ENCODE measurements around the gene SERTAD2.

The SERTAD2 gene

GRCh38 chr2:64669288-64669687, 15.6 kb upstream of the SERTAD2 start:
- no peaks in the 10 kb centered on the region for H3K27me3 ChIP-seq (replicated peaks; ENCODE audit: control insufficient read depth, insufficient read depth, low read length)
- H3K4me3 ChIP-seq (ENCODE audit: low read length) = no peak overlapping the region
- DNase-seq (ENCODE audit: low read depth) = no peak
- H3K9me3 ChIP-seq (ENCODE audit: control insufficient read depth, low read length) = no peaks in the 10 kb centered on the region
- no peak overlapping the region for H3K9ac ChIP-seq (ENCODE audit: low read length)
- no peaks in the 10 kb centered on the region for H3K36me3 ChIP-seq (ENCODE audit: control insufficient read depth, insufficient read depth, low read length, severe bottlenecking)
- no peaks in the 10 kb centered on the region for H3K4me1 ChIP-seq (ENCODE audit: control insufficient read depth, insufficient read depth, low read length)

GRCh38 chr2:64668542-64668941, 14.8 kb upstream of the SERTAD2 start:
- H3K4me3 ChIP-seq (ENCODE audit: low read length) = no peak overlapping the region
- no peaks in the 10 kb centered on the region for H3K36me3 ChIP-seq (ENCODE audit: control insufficient read depth, insufficient read depth, low read length, severe bottlenecking)
- H3K9me3 ChIP-seq (ENCODE audit: control insufficient read depth, low read length) = no peaks in the 10 kb centered on the region
- H3K4me1 ChIP-seq (ENCODE audit: control insufficient read depth, insufficient read depth, low read length) = no peaks in the 10 kb centered on the region
- DNase-seq (ENCODE audit: low read depth) = no peak
- H3K27me3 ChIP-seq (replicated peaks; ENCODE audit: control insufficient read depth, insufficient read depth, low read length) = no peaks in the 10 kb centered on the region
- no peak overlapping the region for H3K9ac ChIP-seq (ENCODE audit: low read length)

GRCh38 chr2:64667535-64667934, 13.8 kb upstream of the SERTAD2 start:
- Histone ChIP-seq H3K27me3 (replicated peaks; ENCODE audit: control insufficient read depth, insufficient read depth, low read length) (no peaks in the 10 kb centered on the region), H3K36me3 (ENCODE audit: control insufficient read depth, insufficient read depth, low read length, severe bottlenecking) (no peaks in the 10 kb centered on the region), H3K4me1 (ENCODE audit: control insufficient read depth, insufficient read depth, low read length) (no peaks in the 10 kb centered on the region), H3K9me3 (ENCODE audit: control insufficient read depth, low read length) (no peaks in the 10 kb centered on the region), H3K9ac (ENCODE audit: low read length) (no peak overlapping the region), H3K4me3 (ENCODE audit: low read length) (no peak overlapping the region)
- no peak for DNase-seq (ENCODE audit: low read depth)

GRCh38 chr2:64666810-64667438, 13.2 kb upstream of the SERTAD2 start:
- DNase-seq (ENCODE audit: low read depth) = no peak
- H3K9me3 ChIP-seq (ENCODE audit: control insufficient read depth, low read length) = no peaks in the 10 kb centered on the region
- H3K9ac ChIP-seq (ENCODE audit: low read length) = no peak overlapping the region
- H3K36me3 ChIP-seq (ENCODE audit: control insufficient read depth, insufficient read depth, low read length, severe bottlenecking) = no peaks in the 10 kb centered on the region
- H3K27me3 ChIP-seq (replicated peaks; ENCODE audit: control insufficient read depth, insufficient read depth, low read length) = no peaks in the 10 kb centered on the region
- H3K4me1 ChIP-seq (ENCODE audit: control insufficient read depth, insufficient read depth, low read length) = no peaks in the 10 kb centered on the region
- no peak overlapping the region for H3K4me3 ChIP-seq (ENCODE audit: low read length)

- Histone ChIP-seq H3K36me3 (ENCODE audit: control insufficient read depth, insufficient read depth, low read length, severe bottlenecking) (no peaks in the 10 kb centered on the region), H3K9me3 (ENCODE audit: control insufficient read depth, low read length) (no peaks in the 10 kb centered on the region), H3K9ac (ENCODE audit: low read length) (no peak overlapping the region), H3K4me3 (ENCODE audit: low read length) (no peak overlapping the region), H3K27me3 (replicated peaks; ENCODE audit: control insufficient read depth, insufficient read depth, low read length) (no peaks in the 10 kb centered on the region), H3K4me1 (ENCODE audit: control insufficient read depth, insufficient read depth, low read length) (no peaks in the 10 kb centered on the region)
- no peak for DNase-seq (ENCODE audit: low read depth)
Observed at GRCh38 chr2:64665709-64666108, 12.0 kb upstream of the SERTAD2 start.

GRCh38 chr2:64663402-64663801, 9.7 kb upstream of the SERTAD2 start:
- Histone ChIP-seq H3K27me3 (replicated peaks; ENCODE audit: control insufficient read depth, insufficient read depth, low read length) (no peaks in the 10 kb centered on the region), H3K9ac (ENCODE audit: low read length) (no peak overlapping the region), H3K4me1 (ENCODE audit: control insufficient read depth, insufficient read depth, low read length) (no peaks in the 10 kb centered on the region), H3K4me3 (ENCODE audit: low read length) (no peak overlapping the region), H3K9me3 (ENCODE audit: control insufficient read depth, low read length) (no peaks in the 10 kb centered on the region), H3K36me3 (ENCODE audit: control insufficient read depth, insufficient read depth, low read length, severe bottlenecking) (no peaks in the 10 kb centered on the region)
- no peak for DNase-seq (ENCODE audit: low read depth)

GRCh38 chr2:64661741-64662169, 8.0 kb upstream of the SERTAD2 start:
- DNase-seq (ENCODE audit: low read depth) = no peak

GRCh38 chr2:64659252-64659651, 5.5 kb upstream of the SERTAD2 start:
- Histone ChIP-seq H3K9me3 (ENCODE audit: control insufficient read depth, low read length) (no peaks in the 10 kb centered on the region), H3K4me3 (ENCODE audit: low read length) (no peak overlapping the region), H3K4me1 (ENCODE audit: control insufficient read depth, insufficient read depth, low read length) (peaks cover 14% of the 10 kb centered on the region), H3K27me3 (replicated peaks; ENCODE audit: control insufficient read depth, insufficient read depth, low read length) (no peaks in the 10 kb centered on the region), H3K9ac (ENCODE audit: low read length) (no peak overlapping the region), H3K36me3 (ENCODE audit: control insufficient read depth, insufficient read depth, low read length, severe bottlenecking) (no peaks in the 10 kb centered on the region)
- DNase-seq (ENCODE audit: low read depth) = no peak

More at GRCh38 chr2:64661741-64662169, 8.0 kb upstream of the SERTAD2 start:
- Histone ChIP-seq H3K27me3 (replicated peaks; ENCODE audit: control insufficient read depth, insufficient read depth, low read length) (no peaks in the 10 kb centered on the region), H3K4me1 (ENCODE audit: control insufficient read depth, insufficient read depth, low read length) (no peaks in the 10 kb centered on the region), H3K4me3 (ENCODE audit: low read length) (no peak overlapping the region), H3K36me3 (ENCODE audit: control insufficient read depth, insufficient read depth, low read length, severe bottlenecking) (no peaks in the 10 kb centered on the region), H3K9ac (ENCODE audit: low read length) (no peak overlapping the region), H3K9me3 (ENCODE audit: control insufficient read depth, low read length) (no peaks in the 10 kb centered on the region)

GRCh38 chr2:64658269-64658668, 4.6 kb upstream of the SERTAD2 start:
- Histone ChIP-seq H3K9me3 (ENCODE audit: control insufficient read depth, low read length) (no peaks in the 10 kb centered on the region), H3K27me3 (replicated peaks; ENCODE audit: control insufficient read depth, insufficient read depth, low read length) (no peaks in the 10 kb centered on the region), H3K4me1 (ENCODE audit: control insufficient read depth, insufficient read depth, low read length) (peaks cover 14% of the 10 kb centered on the region), H3K36me3 (ENCODE audit: control insufficient read depth, insufficient read depth, low read length, severe bottlenecking) (no peaks in the 10 kb centered on the region), H3K4me3 (ENCODE audit: low read length) (no peak overlapping the region), H3K9ac (ENCODE audit: low read length) (no peak overlapping the region)
- DNase-seq (ENCODE audit: low read depth) = no peak

- H3K36me3 ChIP-seq (ENCODE audit: control insufficient read depth, insufficient read depth, low read length, severe bottlenecking) = no peaks in the 10 kb centered on the region
- no peak overlapping the region for H3K9ac ChIP-seq (ENCODE audit: low read length)
- H3K4me1 ChIP-seq (ENCODE audit: control insufficient read depth, insufficient read depth, low read length) = peaks cover 14% of the 10 kb centered on the region
- H3K9me3 ChIP-seq (ENCODE audit: control insufficient read depth, low read length) = no peaks in the 10 kb centered on the region
- no peak overlapping the region for H3K4me3 ChIP-seq (ENCODE audit: low read length)
- H3K27me3 ChIP-seq (replicated peaks; ENCODE audit: control insufficient read depth, insufficient read depth, low read length) = no peaks in the 10 kb centered on the region
- no peak for DNase-seq (ENCODE audit: low read depth)
Observed at GRCh38 chr2:64657411-64657810, 3.7 kb upstream of the SERTAD2 start.

- Histone ChIP-seq H3K9me3 (ENCODE audit: control insufficient read depth, low read length) (no peaks in the 10 kb centered on the region), H3K4me3 (ENCODE audit: low read length) (no peak overlapping the region)
- no peak for DNase-seq (ENCODE audit: low read depth)
Observed at GRCh38 chr2:64656379-64656778, 2.7 kb upstream of the SERTAD2 start.

GRCh38 chr2:64655873-64656272, 2.2 kb upstream of the SERTAD2 start:
- H3K9ac ChIP-seq (ENCODE audit: low read length) = peak overlapping the region; percentile 96
- H3K9me3 ChIP-seq (ENCODE audit: control insufficient read depth, low read length) = no peaks in the 10 kb centered on the region
- no peak overlapping the region for H3K4me3 ChIP-seq (ENCODE audit: low read length)
- peaks cover 26% of the 10 kb centered on the region for H3K4me1 ChIP-seq (ENCODE audit: control insufficient read depth, insufficient read depth, low read length)
- DNase-seq (ENCODE audit: low read depth) = no peak
- no peaks in the 10 kb centered on the region for H3K27me3 ChIP-seq (replicated peaks; ENCODE audit: control insufficient read depth, insufficient read depth, low read length)
- no peaks in the 10 kb centered on the region for H3K36me3 ChIP-seq (ENCODE audit: control insufficient read depth, insufficient read depth, low read length, severe bottlenecking)

More at GRCh38 chr2:64656379-64656778, 2.7 kb upstream of the SERTAD2 start:
- H3K36me3 ChIP-seq (ENCODE audit: control insufficient read depth, insufficient read depth, low read length, severe bottlenecking) = no peaks in the 10 kb centered on the region
- no peaks in the 10 kb centered on the region for H3K27me3 ChIP-seq (replicated peaks; ENCODE audit: control insufficient read depth, insufficient read depth, low read length)
- H3K4me1 ChIP-seq (ENCODE audit: control insufficient read depth, insufficient read depth, low read length) = peaks cover 21% of the 10 kb centered on the region
- H3K9ac ChIP-seq (ENCODE audit: low read length) = no peak overlapping the region

Data from adipocyte (in vitro differentiated cells).